Measurements from ENCODE around the gene TEX29. TPM values are rescaled to one million over a fixed set of nuclear protein-coding genes. Genes with fewer than 3 reads are reported as not detected.

Gene TEX29
- total RNA-seq, 1 donor from 2014 or later: 2.9 TPM

DNA sequence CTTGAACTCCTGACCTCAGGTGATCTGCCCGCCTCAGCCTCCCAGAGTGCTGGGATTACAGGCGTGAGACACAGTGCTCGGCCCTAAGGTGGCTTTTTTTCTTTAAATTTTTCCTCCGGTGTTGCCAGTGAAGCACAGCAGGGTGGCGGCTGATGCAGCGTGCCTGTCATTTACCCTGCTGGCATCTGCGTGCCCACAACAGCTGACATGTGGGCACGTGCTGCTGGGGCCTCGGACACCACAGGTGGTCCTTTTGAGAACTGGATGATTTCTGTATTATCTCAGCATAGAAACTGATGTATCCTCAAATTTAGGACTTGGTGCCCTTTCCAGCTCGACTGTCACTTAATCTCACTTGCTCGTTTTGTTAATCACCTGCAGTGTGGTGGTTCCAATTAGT, 31.2 kb upstream of the TEX29 start:
- Histone ChIP-seq H3K4me3 (no peak overlapping the region), H3K27me3 (no peaks in the 10 kb centered on the region), H3K4me1 (no peaks in the 10 kb centered on the region), H3K36me3 (peaks cover 0 to 68% of the 10 kb centered on the region in 2 donors), H3K9me3 (no peaks in the 10 kb centered on the region), H3K27ac (no peak overlapping the region)
- DNase-seq (ENCODE audit: extremely low spot score in 2 of 2): no peak
- no peak for TF ChIP-seq POLR2AphosphoS5 (IDR thresholded peaks at IDR 0.05; ENCODE audit: insufficient read depth in 1 of 2, low read depth in 1 of 2)
- TF ChIP-seq POLR2A (IDR thresholded peaks at IDR 0.05): no peak
- TF ChIP-seq, protein P1, sequence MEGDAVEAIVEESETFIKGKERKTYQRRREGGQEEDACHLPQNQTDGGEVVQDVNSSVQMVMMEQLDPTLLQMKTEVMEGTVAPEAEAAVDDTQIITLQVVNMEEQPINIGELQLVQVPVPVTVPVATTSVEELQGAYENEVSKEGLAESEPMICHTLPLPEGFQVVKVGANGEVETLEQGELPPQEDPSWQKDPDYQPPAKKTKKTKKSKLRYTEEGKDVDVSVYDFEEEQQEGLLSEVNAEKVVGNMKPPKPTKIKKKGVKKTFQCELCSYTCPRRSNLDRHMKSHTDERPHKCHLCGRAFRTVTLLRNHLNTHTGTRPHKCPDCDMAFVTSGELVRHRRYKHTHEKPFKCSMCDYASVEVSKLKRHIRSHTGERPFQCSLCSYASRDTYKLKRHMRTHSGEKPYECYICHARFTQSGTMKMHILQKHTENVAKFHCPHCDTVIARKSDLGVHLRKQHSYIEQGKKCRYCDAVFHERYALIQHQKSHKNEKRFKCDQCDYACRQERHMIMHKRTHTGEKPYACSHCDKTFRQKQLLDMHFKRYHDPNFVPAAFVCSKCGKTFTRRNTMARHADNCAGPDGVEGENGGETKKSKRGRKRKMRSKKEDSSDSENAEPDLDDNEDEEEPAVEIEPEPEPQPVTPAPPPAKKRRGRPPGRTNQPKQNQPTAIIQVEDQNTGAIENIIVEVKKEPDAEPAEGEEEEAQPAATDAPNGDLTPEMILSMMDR (IDR thresholded peaks at IDR 0.05): no peak
- intact Hi-C loops (cut with DNase I): no loop called here

DNA sequence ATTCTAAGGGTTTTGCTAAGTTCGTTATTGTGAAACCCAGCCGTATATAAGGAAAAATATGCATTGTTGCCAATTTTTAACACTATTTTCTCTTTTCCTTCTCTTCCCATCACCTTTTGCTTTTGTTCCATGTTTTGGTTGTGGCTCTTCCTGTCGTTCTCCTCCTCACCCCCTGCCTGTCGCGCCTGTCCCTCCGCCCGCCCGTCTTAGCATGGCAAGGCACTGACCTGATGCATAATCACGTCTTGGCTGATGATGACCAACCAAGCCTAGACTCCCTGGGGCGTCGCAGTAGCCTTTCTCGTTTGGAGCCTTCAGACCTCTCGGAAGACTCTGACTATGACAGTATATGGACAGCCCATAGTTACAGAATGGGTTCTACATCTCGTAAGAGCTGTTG, 28.5 kb upstream of the TEX29 start:
- Histone ChIP-seq H3K27ac (no peak overlapping the region), H3K36me3 (peaks cover 0 to 61% of the 10 kb centered on the region in 2 donors), H3K27me3 (no peaks in the 10 kb centered on the region), H3K9me3 (no peaks in the 10 kb centered on the region), H3K4me3 (no peak overlapping the region), H3K4me1 (no peaks in the 10 kb centered on the region)
- intact Hi-C loops (cut with DNase I): no loop called here
- TF ChIP-seq POLR2AphosphoS5 (IDR thresholded peaks at IDR 0.05; ENCODE audit: insufficient read depth in 1 of 2, low read depth in 1 of 2): no peak
- TF ChIP-seq, protein P1 (IDR thresholded peaks at IDR 0.05): no peak
- TF ChIP-seq POLR2A (IDR thresholded peaks at IDR 0.05): no peak
- no peak for DNase-seq (ENCODE audit: extremely low spot score in 2 of 2)

- Histone ChIP-seq H3K4me1 (no peaks in the 10 kb centered on the region), H3K27ac (no peak overlapping the region), H3K36me3 (peaks cover 0 to 57% of the 10 kb centered on the region in 2 donors), H3K27me3 (no peaks in the 10 kb centered on the region), H3K4me3 (no peak overlapping the region), H3K9me3 (no peaks in the 10 kb centered on the region)
- intact Hi-C loops (cut with DNase I): no loop called here
- no peak for DNase-seq (ENCODE audit: extremely low spot score in 2 of 2)
- no peak for TF ChIP-seq POLR2AphosphoS5 (IDR thresholded peaks at IDR 0.05; ENCODE audit: insufficient read depth in 1 of 2, low read depth in 1 of 2)
- no peak for TF ChIP-seq POLR2A (IDR thresholded peaks at IDR 0.05)
- TF ChIP-seq, protein P1 (IDR thresholded peaks at IDR 0.05): no peak
Observed at GRCh38 chr13:111292710-111293485, 27.5 kb upstream of the TEX29 start.

- no peak overlapping the region for H3K4me3 ChIP-seq
- H3K27ac ChIP-seq: no peak overlapping the region
- H3K27me3 ChIP-seq: no peaks in the 10 kb centered on the region
- H3K9me3 ChIP-seq: no peaks in the 10 kb centered on the region
- intact Hi-C loops (cut with DNase I): no loop called here
- TF ChIP-seq POLR2A (IDR thresholded peaks at IDR 0.05): no peak
- no peaks in the 10 kb centered on the region for H3K4me1 ChIP-seq
- H3K36me3 ChIP-seq: peaks cover 0 to 52% of the 10 kb centered on the region in 2 donors
- no peak for DNase-seq (ENCODE audit: extremely low spot score in 2 of 2)
Observed at GRCh38 chr13:111295886-111296285, 24.6 kb upstream of the TEX29 start.

DNA sequence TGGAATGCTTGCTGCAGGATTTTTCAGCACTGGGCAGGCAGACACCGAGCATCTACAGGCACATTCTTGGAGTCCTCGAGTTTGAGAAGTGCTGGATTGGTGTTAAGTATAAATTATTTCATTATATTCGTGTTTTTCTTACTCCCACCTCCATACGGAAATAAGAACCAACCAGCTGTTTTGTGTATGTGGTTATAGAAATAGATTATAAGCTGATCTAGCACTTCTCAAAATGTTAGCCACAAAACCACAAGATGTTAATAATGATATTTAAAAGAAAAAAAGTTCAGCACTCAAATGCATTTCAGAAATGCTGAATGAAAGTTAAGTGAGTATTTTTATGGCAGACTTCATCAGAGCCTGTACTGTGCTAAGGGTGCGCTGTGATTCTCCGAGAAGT, 24.0 kb upstream of the TEX29 start:
- intact Hi-C loops (cut with DNase I): no loop called here
- TF ChIP-seq, protein P1 (IDR thresholded peaks at IDR 0.05): no peak
- TF ChIP-seq POLR2A (IDR thresholded peaks at IDR 0.05) (no peak), POLR2AphosphoS5 (IDR thresholded peaks at IDR 0.05; ENCODE audit: insufficient read depth in 1 of 2, low read depth in 1 of 2) (no peak)
- H3K27me3 ChIP-seq: no peaks in the 10 kb centered on the region
- no peak for DNase-seq (ENCODE audit: extremely low spot score in 2 of 2)
- no peaks in the 10 kb centered on the region for H3K4me1 ChIP-seq
- no peak overlapping the region for H3K4me3 ChIP-seq
- no peaks in the 10 kb centered on the region for H3K9me3 ChIP-seq
- no peak overlapping the region for H3K27ac ChIP-seq
- H3K36me3 ChIP-seq: peaks cover 0 to 52% of the 10 kb centered on the region in 2 donors
